HT1080 (cell line): Measurements from ENCODE around the gene CYP21A2. TPM values are rescaled to one million over a fixed set of nuclear protein-coding genes. Genes with fewer than 3 reads are reported as not detected.
"Not testable (repeated sequence)": the region's sequence is repeated elsewhere in the genome, so short reads cannot be mapped to it uniquely, and the experiment has no call there.

ENCODE experiments used
- DNase-seq: peaks from one replicate; pipeline ENCODE4 v3.0.0-alpha.2; 2015; ENCODE audit warnings: low read depth
- polyA plus RNA-seq, 2 experiments: library from polyadenylated mRNA; depleted of rRNA; stranded (reverse); fragments of >200 nt; gene quantifications; 2 replicates each; pipeline ENCODE4 v1.2.3, GENCODE V29; 2015
- total RNA-seq: library from RNA; depleted of rRNA; stranded (reverse); fragments of >200 nt; shearing (Covaris generic); gene quantifications from 2 replicates; pipeline ENCODE4 v1.2.3, GENCODE V29; 2014; rRNA removed

CYP21A2 gene
- total RNA-seq = not detected in 2 replicates
- not detected in 2 replicates for polyA plus RNA-seq (2015; cell fraction: cytosol; rRNA removed)
- polyA plus RNA-seq (2015; cell fraction: nucleus; rRNA removed) = not detected in 2 replicates

GRCh38 chr6:32037598-32038524 lies at the start of gene CYP21A2:
Gene CYP21A2 (plus strand): TSS chr6:32038415. CDS start chr6:32038423, 8 bp downstream.
- not testable (repeated sequence) for DNase-seq

- not testable (repeated sequence) for DNase-seq
Observed at GRCh38 chr6:31989363-31989762, 48.9 kb upstream of the CYP21A2 start.

GRCh38 chr6:31994421-31994820 lies 43.8 kb upstream of the CYP21A2 start:
- not testable (repeated sequence) for DNase-seq

GRCh38 chr6:31996385-31996784 lies 41.8 kb upstream of the CYP21A2 start:
- DNase-seq = not testable (repeated sequence)

- DNase-seq = not testable (repeated sequence)
Observed at GRCh38 chr6:32002546-32003268, 35.5 kb upstream of the CYP21A2 start.

GRCh38 chr6:32003301-32003700 lies 34.9 kb upstream of the CYP21A2 start:
- DNase-seq = not testable (repeated sequence)

GRCh38 chr6:32004393-32004792 lies 33.8 kb upstream of the CYP21A2 start:
- not testable (repeated sequence) for DNase-seq

GRCh38 chr6:32004864-32005537 lies 33.2 kb upstream of the CYP21A2 start:
- not testable (repeated sequence) for DNase-seq

- not testable (repeated sequence) for DNase-seq
Observed at GRCh38 chr6:32005538-32005880, 32.7 kb upstream of the CYP21A2 start.

GRCh38 chr6:32005991-32006529 lies 32.2 kb upstream of the CYP21A2 start:
- DNase-seq = not testable (repeated sequence)

GRCh38 chr6:32007086-32007485 lies 31.1 kb upstream of the CYP21A2 start:
- DNase-seq = not testable (repeated sequence)

- not testable (repeated sequence) for DNase-seq
Observed at GRCh38 chr6:32008037-32008436, 30.2 kb upstream of the CYP21A2 start.

GRCh38 chr6:32008616-32009015 lies 29.6 kb upstream of the CYP21A2 start:
- not testable (repeated sequence) for DNase-seq

- not testable (repeated sequence) for DNase-seq
Observed at GRCh38 chr6:32009537-32009936, 28.7 kb upstream of the CYP21A2 start.

GRCh38 chr6:32010856-32011530 lies 27.2 kb upstream of the CYP21A2 start:
- not testable (repeated sequence) for DNase-seq

- DNase-seq = not testable (repeated sequence)
Observed at GRCh38 chr6:32012941-32013617, 25.1 kb upstream of the CYP21A2 start.

GRCh38 chr6:32013738-32014137 lies 24.5 kb upstream of the CYP21A2 start:
- DNase-seq = not testable (repeated sequence)

- not testable (repeated sequence) for DNase-seq
Observed at GRCh38 chr6:32014547-32014946, 23.7 kb upstream of the CYP21A2 start, which contains the start of gene C4B. Gene C4B (plus strand): TSS chr6:32014795. CDS start chr6:32014846, 51 bp downstream.

- not testable (repeated sequence) for DNase-seq
Observed at GRCh38 chr6:32022100-32022499, 16.1 kb upstream of the CYP21A2 start.

GRCh38 chr6:32028631-32029030 lies 9.6 kb upstream of the CYP21A2 start:
- not testable (repeated sequence) for DNase-seq
